ENCODE measurements around the gene DENND1A. TPM values are rescaled to one million over a fixed set of nuclear protein-coding genes. Genes with fewer than 3 reads are reported as not detected.

The DENND1A gene
- total and polyA plus RNA-seq, 2 experiments from 2014 or later = 13.1 to 28.7 TPM

- Mint-ChIP-seq H3K4me1 (peaks cover 29% of the 10 kb centered on the region), H3K36me3 (ENCODE audit: low read depth) (peaks cover 1% of the 10 kb centered on the region; the same call in 1 of the 3 replicates), H3K4me3 (no peak overlapping the region), H3K27ac (peak overlapping the region; percentile 89; the same call in 1 of the 2 replicates), H3K27me3 (ENCODE audit: insufficient read depth, low read depth, poor library complexity) (peaks cover 5% of the 10 kb centered on the region), H3K9me3 (no peaks in the 10 kb centered on the region)
- no peak for TF ChIP-seq ZNF114 (CRISPR knock-in tag; IDR thresholded peaks at IDR 0.05)
- TF ChIP-seq STAT1 (IDR thresholded peaks at IDR 0.05; ENCODE audit: unreplicated experiment) = no peak
- TF ChIP-seq JUNB (IDR thresholded peaks at IDR 0.05; ENCODE audit: unreplicated experiment) = no peak
- TF ChIP-seq NANOG (IDR thresholded peaks at IDR 0.05; ENCODE audit: borderline replicate concordance) = no peak
- Histone ChIP-seq H4K20me1 (replicated peaks; ENCODE audit: insufficient read depth) (no peaks in the 10 kb centered on the region), H3K4me3 (no peak overlapping the region), H3K36me3 (ENCODE audit: insufficient read depth) (no peaks in the 10 kb centered on the region), H2AFZ (no peak overlapping the region), H3F3A (replicated peaks; ENCODE audit: low read depth) (no peaks in the 10 kb centered on the region), H3K79me2 (replicated peaks; ENCODE audit: insufficient read depth) (no peaks in the 10 kb centered on the region), H3K27me3 (ENCODE audit: insufficient read depth) (no peaks in the 10 kb centered on the region), H3K27ac (ENCODE audit: low read depth) (peak overlapping the region; percentile 36; the same call in 1 of the 2 replicates), H3K4me1 (ENCODE audit: insufficient read depth) (peaks cover 20% of the 10 kb centered on the region), H3K4me2 (peak overlapping the region; percentile 14; the same call in 1 of the 2 replicates), H3K9me2 (ENCODE audit: insufficient read depth) (no peaks in the 10 kb centered on the region)
- DNase-seq (ENCODE audit: low spot score) (no peak), ATAC-seq (no peak)
Observed at GRCh38 chr9:123438321-123438720, 491.6 kb downstream of the DENND1A start.

GRCh38 chr9:123437201-123437600, 492.7 kb downstream of the DENND1A start:
- H3K27me3 Mint-ChIP-seq (ENCODE audit: insufficient read depth, low read depth, poor library complexity) = peaks cover 5% of the 10 kb centered on the region
- H3F3A ChIP-seq (replicated peaks; ENCODE audit: low read depth) = no peaks in the 10 kb centered on the region
- no peaks in the 10 kb centered on the region; the same call in 2 of the 3 replicates for H3K9me3 Mint-ChIP-seq
- no peak overlapping the region for H3K4me3 ChIP-seq
- no peak overlapping the region for H3K27ac ChIP-seq (ENCODE audit: low read depth)
- no peak overlapping the region for H2AFZ ChIP-seq
- H3K27ac Mint-ChIP-seq = no peak overlapping the region; the same call in 1 of the 2 replicates
- peaks cover 29% of the 10 kb centered on the region for H3K4me1 Mint-ChIP-seq
- H3K4me1 ChIP-seq (ENCODE audit: insufficient read depth) = peaks cover 20% of the 10 kb centered on the region
- H3K36me3 Mint-ChIP-seq (ENCODE audit: low read depth) = peaks cover 2% of the 10 kb centered on the region; the same call in 1 of the 3 replicates
- DNase-seq (ENCODE audit: low spot score) = no peak
- H3K4me2 ChIP-seq = no peak overlapping the region
- no peaks in the 10 kb centered on the region for H3K9me2 ChIP-seq (ENCODE audit: insufficient read depth)
- no peaks in the 10 kb centered on the region for H3K27me3 ChIP-seq (ENCODE audit: insufficient read depth)
- H3K36me3 ChIP-seq (ENCODE audit: insufficient read depth) = no peaks in the 10 kb centered on the region
- no peaks in the 10 kb centered on the region for H3K79me2 ChIP-seq (replicated peaks; ENCODE audit: insufficient read depth)
- no peak overlapping the region for H3K4me3 Mint-ChIP-seq
- ATAC-seq = no peak
- no peaks in the 10 kb centered on the region for H4K20me1 ChIP-seq (replicated peaks; ENCODE audit: insufficient read depth)
- TF ChIP-seq STAT1 (IDR thresholded peaks at IDR 0.05; ENCODE audit: unreplicated experiment) (no peak), ZNF114 (CRISPR knock-in tag; IDR thresholded peaks at IDR 0.05) (no peak), REST (IDR thresholded peaks at IDR 0.05; ENCODE audit: unreplicated experiment) (no peak), EZH2phosphoT487 (IDR thresholded peaks at IDR 0.05; ENCODE audit: unreplicated experiment) (no peak), NANOG (IDR thresholded peaks at IDR 0.05; ENCODE audit: borderline replicate concordance) (no peak), ZNF331 (CRISPR knock-in tag; IDR thresholded peaks at IDR 0.05; ENCODE audit: low read depth) (no peak), EZH2 (IDR thresholded peaks at IDR 0.05; ENCODE audit: low read depth, unreplicated experiment) (no peak), ZNF462 (CRISPR knock-in tag; IDR thresholded peaks at IDR 0.05) (no peak), ETS1 (IDR thresholded peaks at IDR 0.05) (no peak)
